ENCODE measurements around the gene LSM4. TPM values are rescaled to one million over a fixed set of nuclear protein-coding genes. Genes with fewer than 3 reads are reported as not detected.
A peak's percentile ranks its signal among the peaks of the same experiment; 100 is the strongest.

LSM4 gene
- total RNA-seq, 2 donors from 2014 or later, result 153 to 223 TPM

DNA sequence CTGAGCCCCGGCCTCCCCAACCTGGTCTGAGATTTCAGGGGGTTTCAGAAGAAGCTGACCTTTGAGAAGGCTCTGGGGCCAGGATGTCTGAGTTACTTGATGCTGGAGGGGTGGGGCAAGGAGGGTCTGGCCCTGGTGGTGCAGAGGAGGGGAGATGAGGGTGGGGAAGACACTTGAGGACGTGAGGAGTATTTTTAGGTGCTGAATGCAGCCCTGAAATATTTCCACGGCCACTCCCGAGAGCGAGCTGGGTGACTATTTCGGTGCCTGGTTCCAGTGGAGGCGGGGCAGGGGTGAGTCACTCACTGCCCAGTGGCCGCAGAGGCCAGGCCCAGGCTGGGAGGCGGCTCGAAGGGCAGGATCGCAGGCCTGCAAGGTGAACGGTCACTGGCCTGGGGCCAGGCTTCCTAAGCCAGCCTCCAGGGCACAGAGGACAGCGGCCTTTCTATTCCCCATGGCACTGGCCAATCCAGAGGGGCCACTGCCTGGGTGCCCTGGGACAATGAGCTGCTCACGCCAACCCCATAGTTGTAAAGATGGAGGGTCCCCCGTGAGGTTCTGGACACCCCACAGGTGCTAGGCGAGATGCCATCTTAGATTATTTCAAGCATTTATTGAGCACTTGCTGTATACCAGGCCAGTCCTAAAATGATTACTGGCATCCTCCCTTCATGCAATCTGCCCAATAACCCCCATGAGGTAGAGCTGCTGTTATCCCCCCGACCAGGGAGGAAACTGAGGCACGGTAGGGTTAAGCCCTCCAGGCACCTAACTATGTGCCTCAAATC, 21.8 kb downstream of the LSM4 start:
- peak overlapping the region; percentile 21 to 76 for H3K27ac Mint-ChIP-seq
- no peak overlapping the region for H3K4me3 Mint-ChIP-seq
- H3K4me1 Mint-ChIP-seq (ENCODE audit: low read depth in 2 of 2), result peaks cover 14 to 25% of the 10 kb centered on the region in 2 donors
- H3K9me3 Mint-ChIP-seq, result no peaks in the 10 kb centered on the region
- DNase-seq (ENCODE audit: low spot score) (no peak), ATAC-seq (no peak)
- H3K27me3 Mint-ChIP-seq, result no peaks in the 10 kb centered on the region
- H3K36me3 Mint-ChIP-seq, result no peaks in the 10 kb centered on the region

GRCh38 chr19:18299654-18300053, 23.2 kb downstream of the LSM4 start:
- Mint-ChIP-seq H3K4me3 (no peak overlapping the region), H3K4me1 (ENCODE audit: low read depth in 2 of 2) (peaks cover 28 to 34% of the 10 kb centered on the region in 2 donors), H3K27ac (no peak overlapping the region), H3K9me3 (peaks cover 6% of the 10 kb centered on the region), H3K27me3 (no peaks in the 10 kb centered on the region), H3K36me3 (no peaks in the 10 kb centered on the region)
- ATAC-seq (no peak), DNase-seq (ENCODE audit: low spot score) (no peak)

DNA sequence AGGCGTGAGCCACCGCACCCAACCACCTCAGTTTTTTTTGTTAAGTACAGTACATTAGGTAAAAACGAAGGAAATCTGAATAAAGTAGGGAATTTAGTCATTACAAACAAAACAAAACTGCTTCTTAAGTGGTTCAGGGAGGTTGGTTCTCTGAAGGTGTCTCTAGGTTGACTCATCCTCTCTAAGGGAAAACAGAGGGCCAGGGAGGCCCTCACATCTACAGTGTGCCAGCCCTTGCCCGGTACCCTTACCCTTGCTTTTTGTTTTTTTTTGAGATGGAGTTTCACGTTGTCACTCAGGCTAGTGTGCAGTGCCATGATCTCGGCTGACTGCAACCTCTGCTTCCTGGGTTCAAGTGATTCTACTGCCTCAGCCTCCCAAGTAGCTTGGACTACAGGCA, 24.3 kb downstream of the LSM4 start:
- no peaks in the 10 kb centered on the region for H3K36me3 Mint-ChIP-seq
- H3K27me3 Mint-ChIP-seq, result no peaks in the 10 kb centered on the region
- peaks cover 30 to 33% of the 10 kb centered on the region in 2 donors for H3K4me1 Mint-ChIP-seq (ENCODE audit: low read depth in 2 of 2)
- ATAC-seq, result no peak
- no peak overlapping the region for H3K4me3 Mint-ChIP-seq
- no peak overlapping the region for H3K27ac Mint-ChIP-seq
- H3K9me3 Mint-ChIP-seq, result peaks cover 6% of the 10 kb centered on the region
- DNase-seq (ENCODE audit: low spot score), result no peak

DNA sequence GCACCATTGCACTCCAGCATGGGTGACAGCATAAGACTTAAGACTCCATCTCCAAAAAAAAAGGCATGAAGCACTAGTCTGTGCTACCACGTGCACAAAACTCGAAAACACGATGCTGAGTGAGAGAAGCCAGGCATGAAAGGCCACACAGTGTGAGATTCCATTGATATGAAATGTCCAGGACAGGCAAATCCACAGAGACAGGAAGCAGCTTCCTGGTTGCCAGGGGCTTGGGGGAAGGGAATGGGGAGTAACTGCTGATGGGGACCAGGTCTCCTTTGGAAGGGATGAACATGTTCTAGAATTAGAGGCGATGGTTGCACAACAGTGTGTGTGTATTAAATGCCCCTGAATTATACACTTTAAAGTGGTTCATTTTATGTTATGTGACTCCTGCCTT, 25.6 kb downstream of the LSM4 start:
- Mint-ChIP-seq H3K36me3 (peaks cover 6% of the 10 kb centered on the region), H3K27me3 (no peaks in the 10 kb centered on the region), H3K4me1 (ENCODE audit: low read depth in 2 of 2) (peaks cover 32 to 36% of the 10 kb centered on the region in 2 donors), H3K4me3 (no peak overlapping the region), H3K27ac (no peak overlapping the region), H3K9me3 (peaks cover 6% of the 10 kb centered on the region)
- no peak for DNase-seq (ENCODE audit: low spot score)
- no peak for ATAC-seq

- peaks cover 6% of the 10 kb centered on the region for H3K36me3 Mint-ChIP-seq
- H3K4me1 Mint-ChIP-seq (ENCODE audit: low read depth in 2 of 2), result peaks cover 43 to 54% of the 10 kb centered on the region in 2 donors
- H3K27me3 Mint-ChIP-seq, result no peaks in the 10 kb centered on the region
- H3K9me3 Mint-ChIP-seq, result peaks cover 6% of the 10 kb centered on the region
- peak overlapping the region; percentile 70 for H3K4me3 Mint-ChIP-seq
- ATAC-seq (no peak), DNase-seq (ENCODE audit: low spot score) (no peak)
- peak overlapping the region; percentile 73 to 85 for H3K27ac Mint-ChIP-seq
Measured at GRCh38 chr19:18295034-18295451, 27.8 kb downstream of the LSM4 start.

- peak; percentile 83 for DNase-seq (ENCODE audit: low spot score)
- H3K4me3 Mint-ChIP-seq, result peak overlapping the region; percentile 70
- H3K9me3 Mint-ChIP-seq, result peaks cover 6% of the 10 kb centered on the region
- peaks cover 6% of the 10 kb centered on the region for H3K36me3 Mint-ChIP-seq
- ATAC-seq, result peak in 1 of 2 donors; percentile 34
- peaks cover 49 to 59% of the 10 kb centered on the region in 2 donors for H3K4me1 Mint-ChIP-seq (ENCODE audit: low read depth in 2 of 2)
- H3K27ac Mint-ChIP-seq, result peak overlapping the region; percentile 73 to 85
- no peaks in the 10 kb centered on the region for H3K27me3 Mint-ChIP-seq
Measured at GRCh38 chr19:18294467-18294864, 28.4 kb downstream of the LSM4 start.

DNA sequence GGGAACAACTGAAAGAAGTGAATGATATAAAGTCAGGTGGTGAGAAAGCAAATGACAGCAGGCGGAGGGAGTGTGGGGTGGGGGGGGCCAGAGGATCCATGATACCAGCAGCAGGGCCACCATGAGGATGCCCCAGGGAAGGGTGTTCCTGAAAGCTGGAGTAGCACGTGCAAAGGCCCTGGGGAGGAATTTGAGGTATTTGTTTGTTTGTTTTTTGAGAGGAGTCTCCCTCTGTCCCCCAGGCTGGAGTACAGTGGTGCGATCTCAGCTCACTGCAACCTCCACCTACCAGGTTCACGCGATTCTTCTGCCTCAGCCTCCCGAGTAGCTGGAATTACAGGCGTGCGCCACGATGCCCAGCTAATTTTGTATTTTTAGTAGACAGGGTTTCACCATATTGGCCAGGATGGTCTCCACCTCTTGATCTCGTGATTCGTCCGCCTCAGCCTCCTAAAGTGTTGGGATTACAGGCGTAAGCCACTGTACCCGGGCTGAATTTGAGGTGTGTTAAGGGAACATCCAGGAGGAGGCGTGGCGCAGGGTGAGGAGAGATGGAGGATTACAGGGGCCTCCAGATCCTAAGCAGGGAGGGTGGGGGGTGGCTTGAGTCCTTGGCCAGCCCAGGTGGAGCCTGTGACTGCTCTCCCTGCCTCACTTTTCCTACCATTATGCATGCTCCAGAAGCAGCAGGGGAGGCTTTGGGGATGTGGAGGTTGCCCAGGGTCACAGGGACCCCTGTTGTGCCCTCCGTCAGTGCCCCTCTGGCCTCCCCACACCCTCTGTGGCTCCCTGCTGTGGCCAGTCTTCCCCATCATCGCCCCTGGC, 29.0 kb downstream of the LSM4 start:
- no peak for ATAC-seq
- no peaks in the 10 kb centered on the region for H3K27me3 Mint-ChIP-seq
- H3K27ac Mint-ChIP-seq, result peak overlapping the region; percentile 73 to 85
- DNase-seq (ENCODE audit: low spot score), result no peak
- H3K4me1 Mint-ChIP-seq (ENCODE audit: low read depth in 2 of 2), result peaks cover 51 to 64% of the 10 kb centered on the region in 2 donors
- H3K9me3 Mint-ChIP-seq, result peaks cover 6% of the 10 kb centered on the region
- peaks cover 6% of the 10 kb centered on the region for H3K36me3 Mint-ChIP-seq
- H3K4me3 Mint-ChIP-seq, result peak overlapping the region; percentile 97

DNA sequence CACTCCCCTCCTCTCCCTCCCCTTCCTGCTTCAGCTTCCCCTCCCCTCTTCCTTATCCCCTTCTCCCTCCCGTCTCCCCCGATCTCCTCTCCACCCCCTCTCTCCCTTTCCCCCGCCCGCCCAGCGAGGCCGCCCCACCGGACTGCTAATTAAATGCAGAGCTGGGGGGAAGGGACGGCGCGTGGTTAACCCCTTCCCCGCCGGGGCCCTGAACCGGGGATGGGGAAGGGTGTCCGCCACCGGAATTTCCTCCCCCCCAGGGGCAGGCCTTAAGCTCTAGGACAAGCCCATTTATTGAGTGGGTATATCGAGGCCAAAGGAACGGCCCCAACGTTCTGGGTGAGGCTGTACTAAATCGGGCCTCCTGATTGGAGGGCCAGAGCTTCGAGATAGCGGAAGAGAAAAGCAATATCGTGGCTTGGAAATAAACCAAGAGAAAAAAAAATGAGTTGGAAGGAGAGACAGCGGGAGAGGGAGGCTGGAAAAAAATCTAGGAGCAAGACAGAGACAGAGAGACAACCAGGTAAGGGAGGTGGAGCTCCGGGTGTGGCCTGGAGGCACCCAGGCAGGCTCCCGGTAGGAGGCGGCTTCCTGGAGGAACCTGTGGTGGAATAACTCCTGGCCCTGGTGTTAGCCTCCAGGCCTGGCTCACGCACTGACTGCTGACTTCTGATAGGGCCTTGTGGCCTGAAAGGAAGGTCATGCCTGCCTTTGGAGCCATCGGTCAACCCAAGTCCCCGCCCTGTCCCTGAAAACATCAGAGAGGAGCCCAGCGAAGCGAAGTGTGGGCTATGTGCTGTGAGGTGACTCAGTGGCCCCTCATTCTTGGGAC, 29.9 kb downstream of the LSM4 start:
- Mint-ChIP-seq H3K4me3 (peak overlapping the region; percentile 97), H3K27me3 (no peaks in the 10 kb centered on the region), H3K4me1 (ENCODE audit: low read depth in 2 of 2) (peaks cover 51 to 64% of the 10 kb centered on the region in 2 donors), H3K9me3 (peaks cover 6% of the 10 kb centered on the region), H3K27ac (peak overlapping the region; percentile 73 to 85), H3K36me3 (peaks cover 6% of the 10 kb centered on the region)
- DNase-seq (ENCODE audit: low spot score) (no peak), ATAC-seq (peak in 1 of 2 donors; percentile 22)

DNA sequence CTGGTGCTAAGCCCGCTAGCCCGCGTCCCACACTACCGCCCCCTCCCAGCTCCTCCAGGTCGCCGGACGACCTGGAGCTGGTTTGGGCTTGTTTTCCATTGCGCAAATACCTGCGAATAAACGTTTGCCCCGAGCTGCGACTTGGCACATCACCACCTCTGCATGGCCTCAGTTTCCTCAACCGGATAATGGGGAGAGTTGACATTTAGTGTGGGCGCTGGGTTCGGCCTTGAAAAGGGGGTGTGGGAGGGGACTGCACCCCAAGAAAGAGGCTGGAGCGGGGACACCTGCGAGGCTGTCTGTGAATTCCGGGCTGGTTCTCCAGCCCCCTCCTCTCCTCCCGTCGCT, 30.4 kb downstream of the LSM4 start:
- Mint-ChIP-seq H3K4me1 (ENCODE audit: low read depth in 2 of 2) (peaks cover 51 to 64% of the 10 kb centered on the region in 2 donors), H3K27ac (peak overlapping the region; percentile 73 to 85), H3K9me3 (peaks cover 6% of the 10 kb centered on the region), H3K4me3 (peak overlapping the region; percentile 97), H3K27me3 (no peaks in the 10 kb centered on the region), H3K36me3 (peaks cover 6% of the 10 kb centered on the region)
- no peak for ATAC-seq
- no peak for DNase-seq (ENCODE audit: low spot score)

DNA sequence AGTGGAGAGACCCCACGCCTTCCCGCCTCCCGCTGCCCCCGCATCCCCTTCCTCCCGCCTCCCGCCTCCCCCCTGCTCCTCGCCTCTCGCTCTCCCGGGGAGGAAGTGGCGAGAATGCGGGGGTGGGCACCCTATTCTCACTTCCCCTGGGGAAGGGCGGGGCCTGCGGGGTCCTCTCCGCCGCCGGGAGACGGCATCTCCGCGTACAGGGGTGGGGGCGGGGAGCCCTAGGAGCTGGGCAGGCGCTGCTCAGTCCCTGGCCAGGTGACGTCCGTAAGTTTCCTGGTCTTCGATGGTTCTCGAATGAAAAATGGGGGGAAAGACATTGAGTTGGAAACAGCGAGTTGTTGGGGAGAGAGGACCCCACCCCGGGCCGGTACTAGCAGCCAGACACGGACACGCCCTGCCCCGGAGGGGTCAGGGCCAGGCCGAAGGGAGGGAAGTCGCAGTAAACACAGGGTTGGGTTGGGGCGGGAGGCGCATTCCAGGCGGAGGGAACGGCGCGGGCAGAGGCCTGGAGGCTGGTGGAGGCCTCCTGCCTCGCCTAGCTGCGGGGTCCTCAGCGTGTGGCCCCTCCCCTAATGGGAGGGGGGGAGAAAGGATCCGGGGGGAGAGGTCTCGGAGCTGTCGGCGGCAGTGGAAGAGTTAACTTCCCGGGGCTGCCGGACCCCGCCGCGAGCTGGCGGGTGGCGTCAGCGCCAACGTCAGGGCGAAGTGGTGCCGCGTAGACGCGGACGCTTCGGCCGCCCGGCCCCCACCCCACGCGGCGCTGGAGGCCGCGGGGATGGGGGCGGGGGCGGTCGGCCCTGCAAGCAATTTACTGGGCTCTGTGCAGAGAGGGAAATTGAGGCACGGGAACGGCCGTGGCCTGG, 31.1 kb downstream of the LSM4 start:
- peak; percentile 94 for DNase-seq (ENCODE audit: low spot score)
- no peaks in the 10 kb centered on the region for H3K27me3 Mint-ChIP-seq
- ATAC-seq, result peak; percentile 67 to 77
- peak overlapping the region; percentile 73 to 85 for H3K27ac Mint-ChIP-seq
- H3K4me1 Mint-ChIP-seq (ENCODE audit: low read depth in 2 of 2), result peaks cover 50 to 66% of the 10 kb centered on the region in 2 donors
- peak overlapping the region; percentile 97 for H3K4me3 Mint-ChIP-seq
- peaks cover 6% of the 10 kb centered on the region for H3K36me3 Mint-ChIP-seq
- peaks cover 6% of the 10 kb centered on the region for H3K9me3 Mint-ChIP-seq

DNA sequence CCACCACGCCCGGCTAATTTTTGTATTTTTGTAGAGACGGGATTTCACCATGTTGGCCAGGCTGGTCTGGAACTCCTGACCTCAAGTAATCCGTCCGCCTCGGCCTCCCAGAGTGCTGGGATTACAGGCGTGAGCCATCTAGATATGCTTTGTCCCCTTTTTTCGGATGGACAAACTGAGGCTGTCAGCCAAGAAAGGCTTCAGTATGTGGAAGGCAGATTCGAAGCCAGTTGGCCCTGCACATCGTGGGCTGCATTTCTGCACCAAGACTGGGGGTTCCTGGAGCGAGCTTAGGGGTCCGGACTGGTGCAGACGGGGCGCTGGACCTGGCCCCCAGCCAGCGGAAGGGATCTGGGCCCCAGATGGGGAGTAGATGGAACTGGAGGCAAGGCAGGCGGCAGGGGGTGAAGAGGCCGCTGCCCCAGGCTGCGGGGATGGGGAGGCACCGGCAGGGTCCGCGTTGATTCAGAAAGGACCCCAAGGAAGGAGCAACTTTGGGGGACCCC, 31.8 kb downstream of the LSM4 start:
- peaks cover 6% of the 10 kb centered on the region for H3K36me3 Mint-ChIP-seq
- H3K4me1 Mint-ChIP-seq (ENCODE audit: low read depth in 2 of 2), result peaks cover 52 to 67% of the 10 kb centered on the region in 2 donors
- H3K9me3 Mint-ChIP-seq, result peaks cover 6% of the 10 kb centered on the region
- no peaks in the 10 kb centered on the region for H3K27me3 Mint-ChIP-seq
- ATAC-seq (no peak), DNase-seq (ENCODE audit: low spot score) (no peak)
- peak overlapping the region; percentile 73 to 85 for H3K27ac Mint-ChIP-seq
- H3K4me3 Mint-ChIP-seq, result peak overlapping the region; percentile 97

- Mint-ChIP-seq H3K27me3 (no peaks in the 10 kb centered on the region), H3K36me3 (peaks cover 6% of the 10 kb centered on the region), H3K27ac (peak overlapping the region; percentile 73 to 85), H3K9me3 (peaks cover 3% of the 10 kb centered on the region), H3K4me1 (ENCODE audit: low read depth in 2 of 2) (peaks cover 46 to 61% of the 10 kb centered on the region in 2 donors), H3K4me3 (peak overlapping the region; percentile 97)
- peak; percentile 95 for DNase-seq (ENCODE audit: low spot score)
- ATAC-seq, result peak; percentile 83 to 87
Measured at GRCh38 chr19:18290302-18291018, 32.4 kb downstream of the LSM4 start.
